ENCODE data around the gene MS4A15. TPM values are rescaled to one million over a fixed set of nuclear protein-coding genes. Genes with fewer than 3 reads are reported as not detected.

The MS4A15 gene
- total RNA-seq, 4 donors from 2014 or later, result not detected

- no peaks in the 10 kb centered on the region for H3K9me3 ChIP-seq
- WGBS, 2 donors, result 87 to 94% methylated on average over 2 to 3 of the region's 3 CpGs
- H3K27ac ChIP-seq, result no peak overlapping the region
- TF ChIP-seq CTCF (IDR thresholded peaks at IDR 0.05), result no peak
- no peak for TF ChIP-seq POLR2A (IDR thresholded peaks at IDR 0.05)
- intact Hi-C loops (cut with DNase I), result no loop called here
- peaks cover 0 to 12% (median 8%) of the 10 kb centered on the region in 3 donors for H3K4me1 ChIP-seq
- no peak overlapping the region for H3K4me3 ChIP-seq
- H3K36me3 ChIP-seq, result no peaks in the 10 kb centered on the region
- no peak for DNase-seq
- peaks cover 0 to 6% (median 0%) of the 10 kb centered on the region in 4 donors for H3K27me3 ChIP-seq
These were observed 34.1 kb downstream of the MS4A15 start for GRCh38 chr11:60790726-60791125.

- no peaks in the 10 kb centered on the region for H3K9me3 ChIP-seq
- H3K27me3 ChIP-seq, result peaks cover 0 to 6% (median 0%) of the 10 kb centered on the region in 4 donors
- no peak for TF ChIP-seq CTCF (IDR thresholded peaks at IDR 0.05)
- TF ChIP-seq POLR2A (IDR thresholded peaks at IDR 0.05), result no peak
- DNase-seq, result no peak
- WGBS, 2 donors, result 86 to 92% methylated on average over 3 to 4 of the region's 4 CpGs
- peaks cover 0 to 12% (median 8%) of the 10 kb centered on the region in 3 donors for H3K4me1 ChIP-seq
- no peaks in the 10 kb centered on the region for H3K36me3 ChIP-seq
- intact Hi-C loops (cut with DNase I), result no loop called here
- no peak overlapping the region for H3K27ac ChIP-seq
- no peak overlapping the region for H3K4me3 ChIP-seq
These were observed 34.7 kb downstream of the MS4A15 start for GRCh38 chr11:60791153-60791933.

GRCh38 chr11:60792521-60792920, 35.9 kb downstream of the MS4A15 start:
- 68 to 79% methylated on average over 3 of the region's 3 CpGs for WGBS, 2 donors
- intact Hi-C loops (cut with DNase I), result no loop called here
- no peaks in the 10 kb centered on the region for H3K36me3 ChIP-seq
- no peaks in the 10 kb centered on the region for H3K9me3 ChIP-seq
- no peak overlapping the region for H3K4me3 ChIP-seq
- no peak for DNase-seq
- TF ChIP-seq CTCF (IDR thresholded peaks at IDR 0.05), result no peak
- no peak for TF ChIP-seq POLR2A (IDR thresholded peaks at IDR 0.05)
- peaks cover 0 to 8% (median 0%) of the 10 kb centered on the region in 4 donors for H3K27me3 ChIP-seq
- H3K4me1 ChIP-seq, result peaks cover 0 to under 1% (median 0%) of the 10 kb centered on the region in 3 donors
- H3K27ac ChIP-seq, result no peak overlapping the region

GRCh38 chr11:60795291-60795690, 38.6 kb downstream of the MS4A15 start:
- peaks cover 0 to 24% (median 0%) of the 10 kb centered on the region in 4 donors for H3K27me3 ChIP-seq
- no peak for DNase-seq
- H3K36me3 ChIP-seq, result no peaks in the 10 kb centered on the region
- no peak overlapping the region for H3K4me3 ChIP-seq
- 55 to 73% methylated on average over 4 of the region's 6 CpGs for WGBS, 2 donors
- intact Hi-C loops (cut with DNase I), result no loop called here
- no peak for TF ChIP-seq CTCF (IDR thresholded peaks at IDR 0.05)
- TF ChIP-seq POLR2A (IDR thresholded peaks at IDR 0.05), result no peak
- no peak overlapping the region for H3K27ac ChIP-seq
- H3K9me3 ChIP-seq, result no peaks in the 10 kb centered on the region
- no peaks in the 10 kb centered on the region for H3K4me1 ChIP-seq

GRCh38 chr11:60797846-60798630, 41.4 kb downstream of the MS4A15 start:
- Histone ChIP-seq H3K9me3 (no peaks in the 10 kb centered on the region), H3K36me3 (no peaks in the 10 kb centered on the region), H3K27ac (no peak overlapping the region), H3K4me3 (no peak overlapping the region), H3K4me1 (no peaks in the 10 kb centered on the region), H3K27me3 (peaks cover 0 to 18% (median 0%) of the 10 kb centered on the region in 4 donors)
- no peak for DNase-seq
- intact Hi-C loops (cut with DNase I), result no loop called here
- no peak for TF ChIP-seq POLR2A (IDR thresholded peaks at IDR 0.05)
- no peak for TF ChIP-seq CTCF (IDR thresholded peaks at IDR 0.05)
- WGBS, 2 donors, result 77 to 87% methylated on average over 3 to 10 of the region's 17 CpGs

All from esophagus squamous epithelium (tissue), 5 donors.